GM19193 (cell line): ENCODE results near the gene FHIT.

Source experiments
- POLR2A ChIP-seq: IDR thresholded peaks from 4 replicates; pipeline ENCODE4 v1.6.1; 2011; ENCODE audit not compliant: insufficient read depth, insufficient read length; ENCODE audit errors: extremely low read depth

The FHIT gene

GRCh38 chr3:61158216-61158615, 93.0 kb downstream of the FHIT start:
- no peak for TF ChIP-seq POLR2A

DNA sequence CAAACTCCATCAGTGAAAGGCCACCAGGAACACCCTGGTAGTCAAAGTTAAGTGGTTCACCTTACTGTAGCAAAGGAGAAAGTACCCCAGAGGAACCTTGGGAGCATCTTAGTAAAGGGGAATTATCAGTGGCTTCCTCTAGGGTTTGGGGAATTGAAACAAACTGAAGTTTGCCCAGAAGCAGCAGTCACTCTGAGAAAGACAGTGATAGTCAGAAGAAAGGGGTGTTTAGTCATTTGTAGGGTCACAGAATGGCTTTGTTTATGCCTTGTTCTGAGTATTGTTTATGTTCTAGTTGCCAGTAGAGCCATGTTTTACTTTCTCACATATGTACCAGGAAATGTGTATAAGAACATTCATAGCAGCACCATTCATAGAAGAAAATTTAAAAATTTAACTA, 93.8 kb downstream of the FHIT start:
- no peak for TF ChIP-seq POLR2A

DNA sequence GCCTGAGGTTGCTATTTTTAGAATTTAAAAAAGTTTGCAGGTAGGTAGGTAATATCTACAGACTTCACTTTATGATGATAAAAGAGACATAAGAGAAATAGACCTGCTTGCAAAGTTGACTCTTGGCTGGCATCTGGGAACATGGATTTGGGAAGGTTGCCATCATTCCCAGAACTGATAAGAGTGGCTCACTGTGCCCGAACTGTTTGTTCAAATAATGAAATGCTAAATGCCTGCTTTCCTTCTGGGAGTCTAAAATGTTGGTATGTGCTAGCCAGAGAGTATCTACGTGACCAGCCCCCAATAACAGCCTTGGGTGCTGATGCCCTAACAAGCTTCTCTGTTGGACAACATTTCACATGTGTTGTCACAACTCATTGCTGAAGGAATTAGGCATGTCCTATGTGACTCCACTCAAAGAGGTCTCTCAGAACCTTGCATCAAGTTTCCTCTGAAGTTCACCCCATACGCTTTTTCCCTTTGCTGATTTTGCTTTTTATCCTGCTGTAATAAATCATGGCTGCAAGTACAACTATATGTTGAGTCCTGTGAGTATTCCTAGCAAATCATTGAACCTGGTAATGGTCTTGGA, 95.5 kb downstream of the FHIT start:
- TF ChIP-seq POLR2A = no peak

DNA sequence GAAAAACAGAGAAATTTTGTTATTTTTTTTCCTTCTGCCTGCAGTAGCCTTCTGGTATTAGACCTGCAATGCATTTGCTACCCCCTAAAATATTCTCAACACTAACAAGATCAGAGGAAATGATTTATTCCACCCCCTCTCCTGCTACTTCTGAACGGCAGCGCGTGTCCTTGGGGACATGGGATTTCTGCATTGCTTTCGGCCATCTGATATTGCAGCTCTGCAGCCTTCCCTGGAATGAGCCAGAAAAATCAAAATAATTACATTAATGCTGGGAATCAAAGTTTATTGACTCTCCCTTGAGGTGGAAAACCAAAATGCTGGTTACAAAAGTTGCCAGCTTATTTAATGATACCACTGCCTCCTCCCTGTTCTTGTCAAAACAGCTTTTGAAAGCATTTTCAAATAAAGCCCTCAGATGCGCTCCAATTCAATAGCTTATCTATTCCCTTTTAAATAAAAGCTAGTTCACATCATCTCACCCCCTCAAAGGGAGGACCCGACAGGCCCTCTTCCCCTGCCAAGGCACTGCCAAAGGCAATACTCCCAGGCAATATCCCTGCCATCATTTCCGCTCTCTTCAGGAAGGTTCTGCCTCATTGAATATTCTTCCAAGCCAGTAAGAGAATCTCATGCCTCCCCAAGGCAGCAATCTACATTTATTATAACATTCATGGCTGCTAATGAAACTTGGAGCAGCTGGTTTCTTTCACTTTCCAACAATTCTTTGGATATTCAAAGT, 96.6 kb downstream of the FHIT start:
- no peak for TF ChIP-seq POLR2A

- TF ChIP-seq POLR2A = no peak
These were observed 99.2 kb downstream of the FHIT start for GRCh38 chr3:61152071-61152470.

- no peak for TF ChIP-seq POLR2A
These were observed 102.0 kb downstream of the FHIT start for GRCh38 chr3:61149236-61149635.

- no peak for TF ChIP-seq POLR2A
These were observed 105.0 kb downstream of the FHIT start for GRCh38 chr3:61146010-61146890.

GRCh38 chr3:61141697-61142096, 109.6 kb downstream of the FHIT start:
- TF ChIP-seq POLR2A = no peak

- no peak for TF ChIP-seq POLR2A
These were observed 110.0 kb downstream of the FHIT start for GRCh38 chr3:61141227-61141626.

DNA sequence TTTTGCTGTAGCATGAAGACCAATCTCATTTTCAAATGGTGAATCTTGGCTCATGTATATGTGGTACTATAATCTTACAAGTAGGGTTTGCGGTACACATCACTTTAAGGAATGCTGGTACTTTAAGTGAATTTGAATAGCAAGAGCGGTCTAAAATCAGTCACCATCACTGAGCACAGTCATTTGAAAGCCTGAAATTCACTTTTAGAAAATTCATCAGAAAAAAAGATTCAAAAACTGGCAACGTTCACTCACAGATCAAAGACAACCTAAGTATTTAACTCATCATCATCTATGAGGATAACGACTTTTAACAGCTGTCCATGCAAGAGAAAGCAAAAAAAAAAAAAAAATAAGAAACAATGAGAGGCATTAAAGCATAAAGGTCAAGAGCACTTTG, 111.6 kb downstream of the FHIT start:
- no peak for TF ChIP-seq POLR2A

- TF ChIP-seq POLR2A = no peak
These were observed 112.9 kb downstream of the FHIT start for GRCh38 chr3:61138401-61138800.

DNA sequence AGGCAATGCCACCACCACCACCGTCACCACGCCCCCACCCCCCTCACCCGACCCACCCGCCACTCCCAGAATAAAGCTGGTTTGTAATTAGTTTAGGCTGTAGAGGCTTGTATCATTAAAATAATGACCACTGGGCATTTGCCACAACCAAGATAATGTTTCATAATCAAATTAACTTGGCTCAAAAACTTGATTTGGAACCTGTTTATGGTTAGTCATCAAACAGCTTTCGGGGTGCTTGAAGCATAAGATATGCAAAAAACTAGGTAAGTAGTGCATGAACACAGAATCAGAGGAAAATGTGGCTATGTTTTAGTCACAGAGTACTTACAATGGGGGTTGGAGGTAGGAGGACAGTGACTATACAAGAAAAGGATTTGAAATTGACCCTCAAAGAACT, 115.1 kb downstream of the FHIT start:
- TF ChIP-seq POLR2A = no peak

DNA sequence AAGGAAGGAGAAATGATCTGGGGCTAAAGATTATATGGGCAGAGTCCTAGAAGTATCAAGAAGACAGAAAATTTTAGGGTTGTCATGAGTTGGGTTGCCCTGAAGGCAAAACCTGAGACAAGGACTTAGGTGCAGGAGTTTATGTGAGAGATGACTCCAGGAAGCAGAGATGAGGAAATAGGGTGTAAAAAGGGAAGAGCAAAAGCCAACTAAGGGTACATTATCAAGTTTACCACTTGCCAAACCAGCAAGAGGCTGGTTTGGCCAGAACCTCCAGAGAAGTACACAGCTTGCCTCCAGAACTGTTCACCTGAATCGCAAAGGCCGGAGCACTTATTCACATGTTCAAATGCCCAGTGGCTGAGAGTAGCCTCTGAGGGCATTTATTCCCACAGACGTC, 116.7 kb downstream of the FHIT start:
- no peak for TF ChIP-seq POLR2A

GRCh38 chr3:61132062-61132461, 119.2 kb downstream of the FHIT start:
- no peak for TF ChIP-seq POLR2A

- no peak for TF ChIP-seq POLR2A
These were observed 132.4 kb downstream of the FHIT start for GRCh38 chr3:61118830-61119229.
